ENCODE measurements around the gene RTL10.

RTL10 gene

DNA sequence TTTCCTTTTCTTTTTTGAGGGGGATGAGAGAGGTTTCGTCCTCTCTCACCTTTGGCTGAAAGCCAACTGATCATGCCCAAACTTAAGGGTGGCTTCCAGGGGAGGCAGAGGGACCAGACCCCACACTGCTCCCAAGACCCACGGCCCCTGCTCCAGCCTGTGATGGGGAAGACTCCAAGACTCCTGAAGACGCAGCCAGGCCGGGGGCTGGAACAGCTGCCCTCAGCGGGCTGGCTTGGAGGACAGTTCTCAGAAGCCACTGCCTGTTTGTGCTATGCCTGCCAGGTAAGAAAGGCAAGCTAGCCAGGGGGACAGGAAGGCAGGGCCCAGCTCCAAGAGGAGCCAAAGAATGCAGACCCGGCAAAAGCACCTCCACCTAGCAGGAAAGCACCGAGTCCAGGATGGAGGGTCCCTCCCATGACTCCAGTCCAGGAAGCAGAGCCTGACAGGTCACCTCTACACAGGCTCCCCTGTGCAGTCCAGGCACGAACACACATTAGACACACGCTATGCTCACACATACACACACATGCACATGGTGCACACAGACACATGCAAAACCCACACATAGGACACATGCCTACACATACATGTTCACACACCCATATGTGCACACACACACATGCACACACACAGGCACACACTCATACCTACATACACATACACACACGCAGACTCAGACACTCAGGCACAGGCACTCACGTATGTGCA is 31.3 kb downstream of the RTL10 start:
- DNase-seq (ENCODE audit: insufficient read length, low spot score) = no peak
- TF ChIP-seq CTCF (IDR thresholded peaks at IDR 0.05; ENCODE audit: insufficient read depth, missing control alignments) = no peak
- no peak for FAIRE-seq

DNA sequence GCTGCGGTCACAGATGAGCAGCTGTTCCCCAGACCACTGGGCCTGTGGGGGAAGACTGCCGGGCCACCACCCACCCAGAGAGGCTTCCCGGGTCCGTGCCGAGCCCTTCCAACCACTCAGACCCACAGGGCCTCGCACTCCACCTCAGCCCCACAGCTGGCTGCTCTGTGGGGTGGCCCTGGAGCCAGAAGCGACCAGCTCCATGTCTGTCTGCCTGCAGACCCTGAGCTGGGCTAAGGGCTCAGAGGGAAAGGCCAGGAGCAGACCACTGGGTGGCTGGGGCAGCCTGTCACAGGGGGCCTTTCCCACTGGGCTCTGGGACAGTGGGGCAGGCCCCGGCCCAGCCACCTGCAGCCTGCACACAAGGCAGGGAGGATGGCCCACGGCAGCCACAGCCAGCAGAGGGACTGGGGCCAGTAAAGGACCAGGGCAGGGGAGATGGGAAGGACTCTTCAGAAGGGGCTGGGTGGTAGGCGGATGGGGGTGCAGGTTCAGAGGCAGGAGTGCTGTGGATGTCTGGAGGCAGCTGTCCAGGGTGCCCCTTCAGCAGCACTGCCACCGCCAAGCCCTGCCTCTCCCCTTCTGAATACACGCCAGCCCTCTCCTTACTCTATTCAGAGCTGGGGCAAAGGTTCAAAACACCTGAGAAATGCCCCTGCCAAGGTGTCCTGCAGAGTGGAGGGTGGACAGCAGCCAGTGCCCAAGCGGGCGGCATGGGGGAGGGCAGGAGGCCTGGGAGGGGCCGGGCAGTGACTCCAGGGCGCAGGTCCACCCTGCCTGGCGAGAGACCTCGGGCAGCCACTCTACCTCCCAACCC is 32.2 kb downstream of the RTL10 start:
- DNase-seq (ENCODE audit: insufficient read length, low spot score) (no peak), FAIRE-seq (no peak)
- TF ChIP-seq CTCF (IDR thresholded peaks at IDR 0.05; ENCODE audit: insufficient read depth, missing control alignments) = no peak

- no peak for TF ChIP-seq CTCF (IDR thresholded peaks at IDR 0.05; ENCODE audit: insufficient read depth, missing control alignments)
- no peak for DNase-seq (ENCODE audit: insufficient read length, low spot score)
- no peak for FAIRE-seq
Observed at GRCh38 chr22:19821523-19822300, 33.0 kb downstream of the RTL10 start.

- FAIRE-seq (no peak), DNase-seq (ENCODE audit: insufficient read length, low spot score) (no peak)
- TF ChIP-seq CTCF (IDR thresholded peaks at IDR 0.05; ENCODE audit: insufficient read depth, missing control alignments) = peak; percentile 7
Observed at GRCh38 chr22:19820880-19821522, 33.7 kb downstream of the RTL10 start.

DNA sequence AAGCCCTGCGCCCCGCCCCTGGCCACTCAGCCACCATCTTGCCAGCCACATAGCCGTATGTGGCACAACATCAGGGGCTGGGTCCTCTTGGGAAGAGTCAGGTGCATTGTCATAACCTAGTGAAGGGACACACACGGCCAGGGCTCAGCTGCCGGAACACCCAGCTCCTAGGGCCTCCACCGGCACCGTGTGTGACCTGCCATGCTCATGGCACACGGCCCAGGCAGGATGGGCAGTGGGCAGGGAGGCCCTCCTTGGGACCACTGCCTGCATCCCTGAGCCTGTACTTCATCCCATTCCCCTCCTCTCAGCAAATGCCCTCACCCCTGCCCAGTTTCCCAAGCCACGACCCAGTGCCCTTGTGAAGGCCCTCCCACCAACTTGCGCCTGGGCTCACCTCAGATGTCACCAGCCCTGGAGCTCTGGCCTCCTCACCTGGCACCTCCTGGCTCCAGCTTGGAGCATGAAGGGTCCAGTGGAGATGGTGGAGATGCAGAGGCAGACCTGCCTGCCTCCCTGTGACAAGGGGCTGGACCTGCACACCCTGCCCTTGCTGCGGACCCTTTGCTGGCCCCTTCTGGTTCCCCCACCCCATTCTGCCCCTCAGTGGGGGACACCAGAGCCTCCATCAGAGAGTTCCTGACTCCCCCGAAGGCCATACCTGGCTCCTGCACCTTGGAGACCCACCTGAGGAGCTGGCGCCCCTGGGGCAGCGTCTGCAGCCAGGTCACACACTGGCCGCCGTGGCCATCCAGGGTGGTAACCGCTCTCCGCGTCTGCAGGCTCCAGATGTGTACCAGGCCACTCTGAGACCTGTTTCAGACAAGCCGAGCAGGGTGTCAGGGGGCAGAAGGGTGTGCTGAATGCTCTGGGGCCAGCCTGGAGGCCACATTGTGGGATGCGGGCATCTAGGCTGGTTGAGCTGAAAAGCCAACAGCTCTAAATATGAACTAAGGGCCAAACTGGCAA is 34.5 kb downstream of the RTL10 start:
- FAIRE-seq (no peak), DNase-seq (ENCODE audit: insufficient read length, low spot score) (no peak)

More for the DNA sequence above, 34.5 kb downstream of the RTL10 start:
- no peak for TF ChIP-seq CTCF (IDR thresholded peaks at IDR 0.05; ENCODE audit: insufficient read depth, missing control alignments)
